Measurements from ENCODE around the gene PIN1. TPM values are rescaled to one million over a fixed set of nuclear protein-coding genes. Genes with fewer than 3 reads are reported as not detected.
A peak's percentile ranks its signal among the peaks of the same experiment; 100 is the strongest.

Gene PIN1
- total and polyA plus RNA-seq, 2 of the 8 experiments (the other 6 are each of a cell fraction or from before 2014, with no cell fraction given): 78.3 to 90.8 TPM

GRCh38 chr19:9848060-9848459 lies 12.9 kb downstream of the PIN1 start:
- Histone ChIP-seq H2AK5ac (ENCODE audit: low read depth, low read length) (no peak overlapping the region), H2BK12ac (ENCODE audit: low read depth, low read length) (no peak overlapping the region), H3K4me2 (ENCODE audit: insufficient read depth in 1 of 2, low read depth in 2 of 2, low read length in 2 of 2) (no peak overlapping the region), H3K56ac (replicated peaks; ENCODE audit: insufficient read length, low read depth, low read length) (no peak overlapping the region), H2BK5ac (ENCODE audit: low read depth, low read length) (no peak overlapping the region), H3K23ac (ENCODE audit: insufficient read length) (no peak overlapping the region), H2AFZ (ENCODE audit: low read length) (no peak overlapping the region), H4K5ac (ENCODE audit: insufficient read length, low read depth, low read length) (no peak overlapping the region), H3K4me3 (ENCODE audit: extremely low read depth in 1 of 4, insufficient read depth in 2 of 4, low read depth in 3 of 4, low read length in 4 of 4) (no peak overlapping the region), H3K4me1 (replicated peaks in 1 of 4; ENCODE audit: control insufficient read depth in 3 of 4, insufficient read depth in 4 of 4, low read length in 3 of 4) (peaks cover 0 to 16% (median 9%) of the 10 kb centered on the region in 4 experiments; a peak in 6 of 7 replicates), H3K27ac (ENCODE audit: low read depth, low read length) (no peak overlapping the region), H3K4ac (replicated peaks; ENCODE audit: insufficient read length, low read depth, low read length) (no peak overlapping the region), H3K9me3 (ENCODE audit: insufficient read depth in 2 of 2, low read depth in 1 of 2, low read length in 1 of 2) (no peaks in the 10 kb centered on the region), H4K8ac (ENCODE audit: extremely low read depth, insufficient read depth, low read length) (no peak overlapping the region; the same call in 1 of the 2 replicates), H3K79me1 (ENCODE audit: low read depth, low read length) (no peaks in the 10 kb centered on the region; the same call in 1 of the 2 replicates), H3K23me2 (ENCODE audit: low read depth, low read length) (no peaks in the 10 kb centered on the region), H3K14ac (ENCODE audit: insufficient read length) (no peak overlapping the region), H3K36me3 (ENCODE audit: control insufficient read depth in 2 of 4, insufficient read depth in 4 of 4, low read length in 3 of 4) (peaks cover 0 to 7% (median 3%) of the 10 kb centered on the region in 4 experiments; a peak in 4 of 8 replicates), H3K18ac (ENCODE audit: extremely low read depth, low read length) (no peak overlapping the region), H3K9ac (replicated peaks in 1 of 4; ENCODE audit: extremely low read depth in 1 of 4, low read depth in 3 of 4, low read length in 3 of 4) (no peak overlapping the region), H2BK120ac (replicated peaks; ENCODE audit: low read depth, low read length) (no peak overlapping the region), H3K79me2 (ENCODE audit: control insufficient read depth in 1 of 2, insufficient read depth in 2 of 2, low read length in 2 of 2) (no peaks in the 10 kb centered on the region), H2BK20ac (ENCODE audit: low read length) (no peak overlapping the region), H2BK15ac (ENCODE audit: low read length) (no peak overlapping the region), H4K91ac (replicated peaks; ENCODE audit: insufficient read length, low read length) (no peak overlapping the region), H4K20me1 (replicated peaks in 1 of 2; ENCODE audit: control insufficient read depth in 1 of 2, insufficient read depth in 2 of 2, low read length in 2 of 2) (peaks cover 14 to 32% of the 10 kb centered on the region in 2 experiments), H3K27me3 (replicated peaks in 1 of 4; ENCODE audit: control insufficient read depth in 3 of 4, extremely low read depth in 1 of 4, insufficient read depth in 3 of 4, low read length in 3 of 4) (no peaks in the 10 kb centered on the region)
- ChIA-PET POLR2A (ENCODE audit: partially characterized antibody) (interaction anchor here (0.9 kb wide), 1 partner anchor 14 kb away, joined by 3 read pairs; no protein-coding TSS in a partner anchor), CTCF (ENCODE audit: partially characterized antibody) (interaction anchor here (0.6 to 2.5 kb wide), 16 partner anchors 9 to 265 kb away, joined by 3 to 18 read pairs (median 4); no protein-coding TSS in a partner anchor)
- peak; percentile 83 to 91 (median 90) for TF ChIP-seq CTCF (IDR thresholded peaks at IDR 0.05; ENCODE audit: control extremely low read depth in 1 of 3, insufficient read depth in 1 of 3, low read depth in 1 of 3, low read length in 3 of 3)
- no peak for TF ChIP-seq BRCA1 (IDR thresholded peaks at IDR 0.05; ENCODE audit: low read depth, low read length)
- TF ChIP-seq RAD21 (IDR thresholded peaks at IDR 0.05 in 1 of 2, conservative IDR thresholded peaks at IDR 0.05 in 1 of 2; ENCODE audit: low read depth in 2 of 2, low read length in 2 of 2): peak; percentile 84 to 87
- 0 out of 2 replicates have a peak, but pooled peaks have one; percentile 21 for TF ChIP-seq POLR2AphosphoS5 (IDR thresholded peaks at IDR 0.05; ENCODE audit: low read depth, low read length)
- FAIRE-seq: no peak
- 55% methylated on average over 4 of the region's 4 CpGs; no CpG with 5 or more reads in 1 of the 2 experiments for WGBS, 2 experiments (ENCODE audit: extremely low coverage in 1 of 2, insufficient coverage in 1 of 2, insufficient read length in 1 of 2, insufficient replicate concordance in 2 of 2, low coverage in 1 of 2, low lambda C conversion rate in 2 of 2, missing lambda C conversion rate in 1 of 2)
- peak in 1 of 2 experiments; percentile 83 for DNase-seq (ENCODE audit: low read depth in 1 of 2, low spot score in 2 of 2)
